Measurements from ENCODE around the gene KMT2A.
"Not testable (repeated sequence)": the region's sequence is repeated elsewhere in the genome, so short reads cannot be mapped to it uniquely, and the experiment has no call there.

The KMT2A gene

DNA sequence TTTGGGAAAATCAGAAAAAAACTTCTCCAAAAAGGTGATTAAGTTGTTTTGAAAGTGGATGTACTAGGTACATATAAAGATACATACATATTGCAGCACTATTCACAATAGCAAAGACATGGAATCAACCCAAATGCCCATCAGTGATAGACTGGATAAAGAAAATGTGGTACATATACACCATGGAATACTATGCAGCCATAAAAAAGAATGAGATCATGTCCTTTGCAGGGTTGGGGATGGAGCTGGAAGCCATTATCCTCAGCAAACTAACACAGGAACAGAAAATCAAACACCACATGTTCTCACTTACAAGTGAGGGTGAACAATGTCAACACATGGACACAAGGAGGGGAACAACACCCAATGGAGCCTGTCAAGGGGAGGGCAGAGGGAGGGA is 19.4 kb upstream of the KMT2A start:
- H3K36me3 Mint-ChIP-seq (ENCODE audit: low read depth); ATAC-seq; H3K4me3 Mint-ChIP-seq; H3K27me3 Mint-ChIP-seq; H3K9me3 Mint-ChIP-seq; H3K4me1 Mint-ChIP-seq; DNase-seq; H3K27ac Mint-ChIP-seq: not testable (repeated sequence)

DNA sequence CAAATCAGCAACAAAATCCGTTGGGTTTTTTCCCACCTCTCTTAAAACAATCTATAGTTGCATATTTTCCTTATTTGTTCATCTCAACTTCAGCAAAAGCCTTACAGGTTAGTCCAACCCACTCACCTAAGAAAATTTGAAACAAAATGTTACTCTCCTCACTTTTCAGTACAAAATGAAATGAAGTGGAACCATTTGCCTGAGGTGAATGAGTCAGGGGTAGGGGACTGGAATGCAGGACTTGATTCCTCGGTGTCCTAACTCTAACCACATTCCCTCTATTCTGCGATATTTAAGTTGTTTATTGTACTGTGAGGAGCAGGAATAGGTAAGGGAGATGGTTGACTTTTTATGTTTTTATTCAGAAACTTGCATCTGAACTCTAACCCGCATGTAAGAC is 18.5 kb upstream of the KMT2A start:
- Mint-ChIP-seq H3K27ac (no peak overlapping the region), H3K36me3 (ENCODE audit: low read depth) (no peaks in the 10 kb centered on the region)

GRCh38 chr11:118418766-118419165 is 17.5 kb upstream of the KMT2A start:
- ATAC-seq = no peak
- no peaks in the 10 kb centered on the region for H3K9me3 Mint-ChIP-seq
- no peak for DNase-seq
- H3K4me1 Mint-ChIP-seq = no peaks in the 10 kb centered on the region
- no peak overlapping the region for H3K4me3 Mint-ChIP-seq
- no peaks in the 10 kb centered on the region for H3K36me3 Mint-ChIP-seq (ENCODE audit: low read depth)
- no peak overlapping the region for H3K27ac Mint-ChIP-seq
- no peaks in the 10 kb centered on the region for H3K27me3 Mint-ChIP-seq

More for the DNA sequence above, 18.5 kb upstream of the KMT2A start:
- Mint-ChIP-seq H3K4me1 (no peaks in the 10 kb centered on the region), H3K27me3 (no peaks in the 10 kb centered on the region), H3K9me3 (no peaks in the 10 kb centered on the region), H3K4me3 (no peak overlapping the region)
- ATAC-seq (no peak), DNase-seq (no peak)

GRCh38 chr11:118427707-118428106 is 8.6 kb upstream of the KMT2A start:
- no peaks in the 10 kb centered on the region for H3K9me3 Mint-ChIP-seq
- ATAC-seq = no peak

GRCh38 chr11:118430956-118431355 is 5.3 kb upstream of the KMT2A start:
- Mint-ChIP-seq H3K4me3 (no peak overlapping the region), H3K9me3 (no peaks in the 10 kb centered on the region), H3K27me3 (no peaks in the 10 kb centered on the region), H3K36me3 (ENCODE audit: low read depth) (no peaks in the 10 kb centered on the region), H3K27ac (no peak overlapping the region), H3K4me1 (peaks cover 15% of the 10 kb centered on the region)
- DNase-seq (no peak), ATAC-seq (no peak)

More at GRCh38 chr11:118427707-118428106, 8.6 kb upstream of the KMT2A start:
- Mint-ChIP-seq H3K4me1 (peaks cover 4% of the 10 kb centered on the region), H3K27me3 (no peaks in the 10 kb centered on the region), H3K4me3 (no peak overlapping the region), H3K27ac (no peak overlapping the region), H3K36me3 (ENCODE audit: low read depth) (no peaks in the 10 kb centered on the region)
- DNase-seq = no peak

DNA sequence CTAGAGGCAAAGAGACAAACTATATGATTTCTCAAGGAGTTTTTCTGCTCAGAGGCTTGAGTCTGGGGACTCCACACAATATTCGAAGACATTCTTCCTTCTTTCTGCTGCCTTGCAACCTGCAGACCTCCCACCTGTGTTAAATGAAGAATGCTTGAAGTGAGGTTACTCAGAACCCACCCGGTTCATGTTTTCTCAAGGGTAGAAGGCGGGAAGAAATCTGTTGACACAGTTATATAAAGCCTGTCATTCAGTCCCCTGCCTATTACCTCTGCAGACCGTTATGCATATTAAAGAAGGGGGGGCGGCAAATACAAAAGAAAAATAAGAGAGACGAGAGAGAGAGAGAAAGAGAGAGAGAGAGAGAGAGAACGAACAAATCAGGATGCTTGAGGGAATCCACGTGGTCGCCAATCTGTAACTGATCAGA is 2.2 kb upstream of the KMT2A start:
- DNase-seq = peak; percentile 5
- ATAC-seq = no peak
- Mint-ChIP-seq H3K27ac (peak overlapping the region; percentile 91), H3K4me3 (peak overlapping the region; percentile 94), H3K36me3 (ENCODE audit: low read depth) (no peaks in the 10 kb centered on the region), H3K9me3 (no peaks in the 10 kb centered on the region), H3K4me1 (peaks cover 20% of the 10 kb centered on the region), H3K27me3 (no peaks in the 10 kb centered on the region)

DNA sequence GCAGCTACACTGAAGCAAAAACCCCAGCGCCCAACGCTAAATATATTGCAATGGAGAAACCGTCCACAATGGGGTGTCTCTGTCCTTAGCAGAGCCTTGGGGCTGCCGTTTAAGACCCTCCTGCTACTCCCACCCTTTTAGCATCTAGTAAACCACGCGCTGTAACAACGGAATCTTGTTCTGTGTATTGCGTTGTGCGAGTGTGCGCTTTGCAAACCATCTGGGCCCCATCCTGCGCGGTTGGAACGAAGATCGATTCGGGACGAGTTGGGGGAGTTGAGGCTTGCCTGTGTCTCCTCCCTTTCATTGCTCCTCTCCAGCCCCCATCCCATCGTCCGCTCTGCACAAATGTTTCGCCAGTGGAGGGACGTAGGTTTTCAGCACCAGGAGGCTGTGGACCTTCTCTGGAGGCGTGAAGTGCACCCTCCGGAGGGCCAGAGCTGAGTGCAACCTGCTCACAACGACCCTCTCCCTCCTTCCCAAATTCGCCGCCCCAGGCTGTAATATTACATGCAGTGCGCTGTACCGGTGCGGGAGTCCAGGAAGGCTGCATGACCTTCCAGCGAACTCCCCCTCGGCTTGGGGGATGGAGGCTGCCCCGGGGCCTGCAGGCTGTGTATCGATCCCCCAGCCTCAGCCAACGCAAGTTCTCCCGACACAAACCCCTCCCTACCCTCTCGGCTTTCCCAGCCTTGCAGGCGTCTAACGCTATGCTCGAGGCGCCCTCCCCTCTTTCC is 1.6 kb upstream of the KMT2A start:
- ATAC-seq (peak; percentile 22), DNase-seq (peak; percentile 53)
- Mint-ChIP-seq H3K36me3 (ENCODE audit: low read depth) (no peaks in the 10 kb centered on the region), H3K27me3 (no peaks in the 10 kb centered on the region), H3K9me3 (no peaks in the 10 kb centered on the region), H3K4me1 (peaks cover 26% of the 10 kb centered on the region), H3K27ac (peak overlapping the region; percentile 91), H3K4me3 (peak overlapping the region; percentile 94)

DNA sequence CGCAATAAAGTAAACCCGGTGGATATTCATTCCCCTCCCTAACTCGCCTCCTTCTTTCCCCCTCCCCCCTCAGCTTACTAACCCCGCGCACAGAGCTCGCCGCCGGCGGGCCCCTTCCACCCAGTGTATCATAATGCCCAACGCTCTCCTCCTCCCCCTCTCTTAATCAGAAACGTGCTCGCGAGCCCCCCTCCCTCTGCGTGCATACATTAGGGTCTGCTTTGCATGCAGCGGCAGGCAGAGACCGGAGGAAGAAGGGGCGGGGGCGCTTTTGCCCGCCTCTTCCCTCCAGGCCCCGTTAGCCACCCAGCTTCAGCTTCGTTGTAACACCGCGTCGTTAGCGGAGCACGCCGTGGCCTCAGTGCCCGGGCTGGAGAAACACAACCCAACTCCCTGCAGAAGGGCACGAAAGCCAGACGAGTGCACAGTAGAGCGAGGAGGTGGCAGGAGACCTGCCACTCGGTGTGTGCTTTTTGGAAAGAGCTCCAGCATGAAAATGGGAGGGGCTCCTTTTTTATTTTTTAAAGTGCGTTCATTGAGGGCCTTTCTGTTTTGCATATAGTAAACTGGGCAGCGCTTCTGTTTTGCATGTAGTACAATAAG is 901 bp upstream of the KMT2A start:
- peak overlapping the region; percentile 91 for H3K27ac Mint-ChIP-seq
- H3K36me3 Mint-ChIP-seq (ENCODE audit: low read depth) = peaks cover 1% of the 10 kb centered on the region
- peaks cover 33% of the 10 kb centered on the region for H3K4me1 Mint-ChIP-seq
- peak; percentile 44 for ATAC-seq
- peak overlapping the region; percentile 94 for H3K4me3 Mint-ChIP-seq
- H3K9me3 Mint-ChIP-seq = no peaks in the 10 kb centered on the region
- DNase-seq = peak; percentile 74
- no peaks in the 10 kb centered on the region for H3K27me3 Mint-ChIP-seq

- ATAC-seq (peak; percentile 7), DNase-seq (peak; percentile 54)
- no peaks in the 10 kb centered on the region for H3K9me3 Mint-ChIP-seq
- H3K4me1 Mint-ChIP-seq = peaks cover 46% of the 10 kb centered on the region
- H3K36me3 Mint-ChIP-seq (ENCODE audit: low read depth) = peaks cover 4% of the 10 kb centered on the region
- H3K27me3 Mint-ChIP-seq = no peaks in the 10 kb centered on the region
- H3K4me3 Mint-ChIP-seq = peak overlapping the region; percentile 94
- peak overlapping the region; percentile 92 for H3K27ac Mint-ChIP-seq
Observed at GRCh38 chr11:118436639-118437207, 431 bp downstream of the KMT2A start.

DNA sequence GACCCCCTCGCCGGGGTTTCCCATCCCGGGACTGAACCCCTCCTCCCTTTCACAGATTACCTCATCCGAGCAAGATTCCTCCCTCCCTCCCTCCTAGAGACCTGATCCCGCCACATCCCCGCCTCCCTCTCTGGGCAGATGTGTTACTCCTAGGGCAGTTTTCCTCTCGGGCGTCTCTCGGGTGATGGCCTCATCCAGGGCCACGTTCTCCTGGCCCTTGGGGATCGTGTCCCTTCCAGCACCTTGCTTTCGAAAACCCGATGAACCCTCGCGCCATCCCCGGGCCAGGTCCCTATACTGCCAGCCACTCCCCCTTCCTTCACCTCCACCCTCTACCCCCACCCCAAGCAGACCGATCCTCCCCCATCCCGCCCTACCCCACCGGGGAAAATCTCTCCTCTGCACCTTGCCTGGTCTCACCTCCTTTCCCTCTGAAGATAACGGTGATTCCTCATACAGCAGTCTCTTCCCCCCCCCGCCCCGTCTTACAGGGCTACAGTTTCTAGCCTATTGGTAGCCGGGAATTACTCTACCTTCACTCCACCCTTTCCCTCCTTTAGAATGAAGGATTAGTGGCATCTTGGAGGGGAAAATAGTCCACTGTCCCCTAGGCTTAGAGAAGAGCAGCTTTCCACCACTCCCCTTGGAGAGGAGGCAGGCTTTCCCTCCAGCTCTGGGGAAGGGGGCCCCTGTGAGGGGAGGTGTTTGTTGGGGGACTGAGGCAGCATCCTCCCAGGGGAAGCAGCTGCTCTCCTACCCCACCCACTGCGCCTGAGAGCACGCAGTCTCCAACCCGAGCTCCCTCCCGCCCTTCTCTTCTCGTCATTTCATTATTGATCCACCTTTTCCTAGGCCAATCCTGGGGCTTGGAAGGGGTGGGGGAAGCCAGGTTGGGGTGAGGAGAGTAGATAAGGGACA is 1.2 kb downstream of the KMT2A start:
- Mint-ChIP-seq H3K4me1 (peaks cover 53% of the 10 kb centered on the region), H3K36me3 (ENCODE audit: low read depth) (peaks cover 7% of the 10 kb centered on the region), H3K27ac (peak overlapping the region; percentile 92), H3K27me3 (no peaks in the 10 kb centered on the region), H3K9me3 (no peaks in the 10 kb centered on the region), H3K4me3 (peak overlapping the region; percentile 94)
- DNase-seq = peak; percentile 55
- ATAC-seq = peak; percentile 13

- ATAC-seq (no peak), DNase-seq (peak; percentile 41)
- Mint-ChIP-seq H3K4me3 (peak overlapping the region; percentile 94), H3K36me3 (ENCODE audit: low read depth) (peaks cover 7% of the 10 kb centered on the region), H3K27ac (peak overlapping the region; percentile 92), H3K9me3 (no peaks in the 10 kb centered on the region), H3K27me3 (no peaks in the 10 kb centered on the region), H3K4me1 (peaks cover 63% of the 10 kb centered on the region)
Observed at GRCh38 chr11:118438314-118438931, 2.1 kb downstream of the KMT2A start.

DNA sequence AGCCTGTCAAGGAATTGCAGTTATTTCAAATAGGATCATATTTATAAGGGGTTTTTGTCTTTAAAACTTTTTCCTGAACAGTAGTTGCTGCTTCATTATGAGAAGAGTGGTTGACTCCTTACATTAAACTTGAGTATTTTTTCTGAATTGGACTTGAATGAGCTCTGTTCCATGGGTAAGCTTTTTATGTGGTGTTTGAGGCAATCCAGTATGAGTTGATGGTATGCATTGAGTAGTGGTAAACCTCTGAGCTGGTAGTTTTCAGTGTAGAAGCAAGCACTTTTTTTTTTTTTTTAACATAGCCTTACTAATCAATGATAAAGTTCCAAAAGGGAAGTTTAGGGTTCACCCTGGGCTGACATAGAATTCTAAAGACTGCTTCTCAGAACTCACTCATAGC is 3.4 kb downstream of the KMT2A start:
- Mint-ChIP-seq H3K4me3 (peak overlapping the region; percentile 3), H3K4me1 (peaks cover 66% of the 10 kb centered on the region), H3K9me3 (no peaks in the 10 kb centered on the region), H3K27me3 (no peaks in the 10 kb centered on the region), H3K27ac (peak overlapping the region; percentile 92), H3K36me3 (ENCODE audit: low read depth) (peaks cover 9% of the 10 kb centered on the region)
- ATAC-seq = no peak
- DNase-seq = no peak

GRCh38 chr11:118441770-118442275 is 5.5 kb downstream of the KMT2A start:
- no peaks in the 10 kb centered on the region for H3K9me3 Mint-ChIP-seq

GRCh38 chr11:118442301-118442700 is 6.0 kb downstream of the KMT2A start:
- no peaks in the 10 kb centered on the region for H3K27me3 Mint-ChIP-seq
- H3K4me1 Mint-ChIP-seq = peaks cover 82% of the 10 kb centered on the region
- peak overlapping the region; percentile 34 for H3K27ac Mint-ChIP-seq
- DNase-seq = no peak
- H3K9me3 Mint-ChIP-seq = no peaks in the 10 kb centered on the region
- H3K36me3 Mint-ChIP-seq (ENCODE audit: low read depth) = peaks cover 22% of the 10 kb centered on the region
- H3K4me3 Mint-ChIP-seq = peak overlapping the region; percentile 14
- peak; percentile 10 for ATAC-seq

More at GRCh38 chr11:118441770-118442275, 5.5 kb downstream of the KMT2A start:
- no peak for ATAC-seq
- peak overlapping the region; percentile 14 for H3K4me3 Mint-ChIP-seq
- H3K4me1 Mint-ChIP-seq = peaks cover 78% of the 10 kb centered on the region
- peak; percentile 8 for DNase-seq
- H3K27me3 Mint-ChIP-seq = no peaks in the 10 kb centered on the region
- H3K27ac Mint-ChIP-seq = peak overlapping the region; percentile 34
- H3K36me3 Mint-ChIP-seq (ENCODE audit: low read depth) = peaks cover 19% of the 10 kb centered on the region

All from activated naive CD8-positive, alpha-beta T cell treated with anti-CD3 and anti-CD28 coated beads, Interleukin-2, amount 50 U/mL, for 24 hours (primary cell).